Left kidney (tissue), 2 donors: Measurements from ENCODE around the gene TICAM2. TPM values are rescaled to one million over a fixed set of nuclear protein-coding genes. Genes with fewer than 3 reads are reported as not detected.

Source experiments
- DNase-seq: peaks from one replicate; pipeline ENCODE4 v3.0.0-alpha.2; 2013
- polyA plus RNA-seq: library from polyadenylated mRNA; unstranded; fragments of 120-200 nt; gene quantifications from one replicate; pipeline ENCODE4 v1.2.1, GENCODE V29; 2013; ENCODE audit not compliant: insufficient read length

Gene TICAM2
- polyA plus RNA-seq, 1 donor = 2.1 TPM

GRCh38 chr5:115611873-115612272 is 9.6 kb upstream of the TICAM2 start:
- no peak for DNase-seq

GRCh38 chr5:115607935-115608334 is 5.7 kb upstream of the TICAM2 start:
- no peak for DNase-seq

- DNase-seq = no peak
These were observed 3.2 kb upstream of the TICAM2 start for GRCh38 chr5:115605436-115605835.

- peak; percentile 33 for DNase-seq
These were observed 379 bp upstream of the TICAM2 start for GRCh38 chr5:115602591-115603125.

- DNase-seq = no peak
These were observed 1.5 kb downstream of the TICAM2 start for GRCh38 chr5:115600766-115601165.

GRCh38 chr5:115599924-115600323 is 2.4 kb downstream of the TICAM2 start:
- DNase-seq = no peak

GRCh38 chr5:115599502-115599901 is 2.8 kb downstream of the TICAM2 start:
- DNase-seq = no peak

- no peak for DNase-seq
These were observed 7.9 kb downstream of the TICAM2 start for GRCh38 chr5:115594128-115595047.

- DNase-seq = no peak
These were observed 13.2 kb downstream of the TICAM2 start for GRCh38 chr5:115589043-115589442.

GRCh38 chr5:115588640-115589039 is 13.6 kb downstream of the TICAM2 start:
- no peak for DNase-seq

- no peak for DNase-seq
These were observed 15.6 kb downstream of the TICAM2 start for GRCh38 chr5:115586525-115587146.

GRCh38 chr5:115585265-115585664 is 17.0 kb downstream of the TICAM2 start:
- no peak for DNase-seq

GRCh38 chr5:115584501-115584900 is 17.8 kb downstream of the TICAM2 start:
- no peak for DNase-seq

- DNase-seq = no peak
These were observed 18.8 kb downstream of the TICAM2 start for GRCh38 chr5:115583474-115583873.

GRCh38 chr5:115580941-115581340 is 21.3 kb downstream of the TICAM2 start:
- DNase-seq = no peak

GRCh38 chr5:115579747-115580173 is 22.5 kb downstream of the TICAM2 start:
- DNase-seq = no peak

- no peak for DNase-seq
These were observed 23.1 kb downstream of the TICAM2 start for GRCh38 chr5:115579216-115579615.

- DNase-seq = no peak
These were observed 23.6 kb downstream of the TICAM2 start for GRCh38 chr5:115578657-115579056.

- no peak for DNase-seq
These were observed 24.5 kb downstream of the TICAM2 start for GRCh38 chr5:115577741-115578140.

GRCh38 chr5:115577329-115577728 is 24.9 kb downstream of the TICAM2 start:
- no peak for DNase-seq

GRCh38 chr5:115575167-115576070 is 26.9 kb downstream of the TICAM2 start:
- no peak for DNase-seq

GRCh38 chr5:115573133-115573532 is 29.1 kb downstream of the TICAM2 start:
- DNase-seq = no peak
